Loucy (cell line): ENCODE results near the gene LSM14B.

Source experiments
- EZH2phosphoT487 ChIP-seq: fragments of 200-600 bp; IDR thresholded peaks from 2 replicates; pipeline ENCODE4 v1.6.1; 2018; ENCODE audit warnings: antibody characterized with exemption, mild to moderate bottlenecking, moderate library complexity, borderline replicate concordance
- TF ChIP-seq, protein P1 (sequence below): fragments of 200-600 bp; sonication (generic); conservative IDR thresholded peaks from 2 replicates; pipeline ENCODE4 v1.5.1; 2014; ENCODE audit warnings: mild to moderate bottlenecking, antibody characterized with exemption, low read length

DNA sequence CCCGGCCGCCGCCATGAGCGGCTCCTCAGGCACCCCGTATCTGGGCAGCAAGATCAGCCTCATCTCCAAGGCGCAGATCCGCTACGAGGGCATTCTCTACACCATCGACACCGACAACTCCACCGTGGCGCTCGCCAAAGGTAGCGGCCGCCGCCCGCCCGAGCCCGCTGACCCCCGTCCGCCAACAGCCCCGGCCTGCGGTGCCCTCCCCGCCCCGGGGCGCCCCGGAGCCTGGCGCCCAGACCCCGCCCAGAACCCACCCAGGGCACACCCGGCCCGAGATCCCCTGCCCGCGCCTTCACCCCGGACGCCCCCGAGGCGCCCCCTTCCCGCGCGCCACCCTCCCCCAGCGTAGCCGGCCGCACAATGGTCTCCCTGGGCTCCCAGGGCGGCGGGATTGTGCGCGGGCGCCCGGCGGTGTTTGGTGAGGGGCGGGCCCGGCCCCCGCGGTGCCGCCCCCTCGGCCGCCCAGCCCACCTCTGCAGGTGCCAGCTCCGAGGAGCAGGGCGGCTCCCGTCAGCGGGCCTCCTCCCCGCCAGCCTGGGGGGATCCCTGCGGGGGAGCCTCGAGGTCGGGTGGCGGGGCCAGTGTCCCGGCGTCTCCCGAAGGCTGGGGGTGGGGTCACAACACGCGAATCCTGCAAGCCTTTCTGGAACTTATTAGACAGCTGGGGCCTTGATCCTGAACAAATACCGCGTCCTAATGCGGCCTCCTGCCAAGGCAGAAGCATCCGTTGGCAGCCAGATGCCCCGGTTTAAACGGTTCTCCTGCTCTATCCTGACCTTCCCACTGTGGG is 577 bp downstream of the LSM14B start:
- TF ChIP-seq, protein P1, sequence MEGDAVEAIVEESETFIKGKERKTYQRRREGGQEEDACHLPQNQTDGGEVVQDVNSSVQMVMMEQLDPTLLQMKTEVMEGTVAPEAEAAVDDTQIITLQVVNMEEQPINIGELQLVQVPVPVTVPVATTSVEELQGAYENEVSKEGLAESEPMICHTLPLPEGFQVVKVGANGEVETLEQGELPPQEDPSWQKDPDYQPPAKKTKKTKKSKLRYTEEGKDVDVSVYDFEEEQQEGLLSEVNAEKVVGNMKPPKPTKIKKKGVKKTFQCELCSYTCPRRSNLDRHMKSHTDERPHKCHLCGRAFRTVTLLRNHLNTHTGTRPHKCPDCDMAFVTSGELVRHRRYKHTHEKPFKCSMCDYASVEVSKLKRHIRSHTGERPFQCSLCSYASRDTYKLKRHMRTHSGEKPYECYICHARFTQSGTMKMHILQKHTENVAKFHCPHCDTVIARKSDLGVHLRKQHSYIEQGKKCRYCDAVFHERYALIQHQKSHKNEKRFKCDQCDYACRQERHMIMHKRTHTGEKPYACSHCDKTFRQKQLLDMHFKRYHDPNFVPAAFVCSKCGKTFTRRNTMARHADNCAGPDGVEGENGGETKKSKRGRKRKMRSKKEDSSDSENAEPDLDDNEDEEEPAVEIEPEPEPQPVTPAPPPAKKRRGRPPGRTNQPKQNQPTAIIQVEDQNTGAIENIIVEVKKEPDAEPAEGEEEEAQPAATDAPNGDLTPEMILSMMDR: no peak
- TF ChIP-seq EZH2phosphoT487: no peak
